Body of pancreas (tissue), 4 donors: ENCODE data around the gene GLIPR2.

ENCODE experiments used
- CTCF ChIP-seq, 7 experiments: fragments of 450-650 bp in 4 of 7; fragments of 200-600 bp in 3 of 7; sonication (generic) in 3 of 7; IDR thresholded peaks; one replicate each; pipeline ENCODE4 v1.5.1; 2016 to 2019; ENCODE audit warnings: antibody characterized with exemption in 7 of 7
- POLR2A ChIP-seq, 3 donors: fragments of 450-650 bp; IDR thresholded peaks; one replicate each; pipeline ENCODE4 v1.6.1; 2016; ENCODE audit warnings: antibody characterized with exemption in 3 of 3, mild to moderate bottlenecking in 2 of 3

- TF ChIP-seq CTCF (IDR thresholded peaks at IDR 0.05) (no peak), POLR2A (IDR thresholded peaks at IDR 0.05) (no peak)
These were observed 37.7 kb downstream of the GLIPR2 start for GRCh38 chr9:36174271-36174670.
